ENCODE data around the gene SLC35G1. TPM values are rescaled to one million over a fixed set of nuclear protein-coding genes. Genes with fewer than 3 reads are reported as not detected.

Gene SLC35G1
- total RNA-seq, 4 donors from 2014 or later, result 2.5 to 7.5 (median 4.3) TPM

- H3K4me1 ChIP-seq, result no peaks in the 10 kb centered on the region
- H3K9me3 ChIP-seq, result peaks cover 0 to 4% (median 0%) of the 10 kb centered on the region in 4 donors
- H3K27ac ChIP-seq, result no peak overlapping the region
- no peaks in the 10 kb centered on the region for H3K36me3 ChIP-seq
- H3K4me3 ChIP-seq, result no peak overlapping the region
- DNase-seq (ENCODE audit: low spot score in 2 of 2), result no peak
- H3K27me3 ChIP-seq, result no peaks in the 10 kb centered on the region
- no peak for TF ChIP-seq CTCF (IDR thresholded peaks at IDR 0.05)
- TF ChIP-seq POLR2A (IDR thresholded peaks at IDR 0.05), result no peak
- no peak for TF ChIP-seq EP300 (IDR thresholded peaks at IDR 0.05)
These were observed 14.5 kb upstream of the SLC35G1 start for GRCh38 chr10:93879273-93879672.

DNA sequence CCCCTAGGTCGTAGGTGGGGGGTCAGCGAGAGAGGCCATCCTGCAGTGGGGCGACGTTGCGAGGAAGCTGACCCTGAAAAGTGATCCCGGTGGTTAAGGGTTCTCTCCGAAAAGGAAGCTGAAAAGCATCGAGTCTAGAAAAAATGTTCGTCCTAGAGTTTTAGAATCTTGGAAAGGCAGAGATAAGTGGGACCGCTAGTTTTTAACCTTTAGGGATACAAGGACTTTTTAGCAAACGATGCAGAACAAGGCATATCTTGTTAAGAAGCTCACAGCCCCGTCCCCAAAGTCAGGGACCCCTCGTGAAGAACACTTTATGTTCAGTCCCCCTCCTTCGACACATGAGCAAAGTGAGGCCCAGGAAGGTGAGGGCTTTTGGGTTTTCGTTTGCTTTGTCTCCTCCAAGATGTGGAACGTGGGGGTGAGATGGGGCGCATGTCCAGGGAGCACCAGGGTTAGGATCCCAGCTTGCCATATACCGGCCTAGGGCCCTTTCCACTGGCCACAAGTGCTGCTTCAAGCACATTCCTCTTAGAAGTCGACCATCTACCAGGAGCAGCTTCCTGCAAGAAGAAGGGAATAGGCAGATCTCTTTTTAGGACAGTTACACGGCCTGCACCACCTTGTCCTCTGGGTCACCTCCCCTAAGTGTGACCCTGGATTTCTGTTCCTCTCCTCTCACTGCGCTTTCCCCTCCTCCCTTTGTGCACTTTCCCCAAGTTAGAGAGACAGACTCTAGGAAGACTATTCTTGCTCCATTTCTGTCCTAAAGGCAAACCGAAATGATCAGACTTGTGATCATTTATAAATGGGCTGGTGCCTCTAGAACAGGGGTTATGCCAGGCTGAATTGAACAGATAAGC is 969 bp downstream of the SLC35G1 start:
- no peak for DNase-seq (ENCODE audit: low spot score in 2 of 2)
- peaks cover 0 to 17% (median 7%) of the 10 kb centered on the region in 4 donors for H3K4me1 ChIP-seq
- TF ChIP-seq CTCF (IDR thresholded peaks at IDR 0.05) (no peak), POLR2A (IDR thresholded peaks at IDR 0.05) (no peak), EP300 (IDR thresholded peaks at IDR 0.05) (no peak)
- H3K27me3 ChIP-seq, result no peaks in the 10 kb centered on the region
- no peaks in the 10 kb centered on the region for H3K36me3 ChIP-seq
- peak overlapping the region in 3 of 4 donors; percentile 53 to 78 (median 60) for H3K27ac ChIP-seq
- H3K9me3 ChIP-seq, result no peaks in the 10 kb centered on the region
- WGBS, 2 donors, result 23 to 29% methylated on average over 22 of the region's 22 CpGs
- H3K4me3 ChIP-seq, result peak overlapping the region; percentile 80 to 95 (median 90)

GRCh38 chr10:93897070-93897780 is 3.4 kb downstream of the SLC35G1 start:
- Histone ChIP-seq H3K4me3 (no peak overlapping the region), H3K27me3 (no peaks in the 10 kb centered on the region), H3K9me3 (no peaks in the 10 kb centered on the region), H3K4me1 (peaks cover 0 to 17% (median 7%) of the 10 kb centered on the region in 4 donors), H3K27ac (no peak overlapping the region), H3K36me3 (no peaks in the 10 kb centered on the region)
- TF ChIP-seq POLR2A (IDR thresholded peaks at IDR 0.05), result no peak
- TF ChIP-seq EP300 (IDR thresholded peaks at IDR 0.05), result no peak
- TF ChIP-seq CTCF (IDR thresholded peaks at IDR 0.05), result no peak
- WGBS, 2 donors, result 84 to 88% methylated on average over 4 of the region's 4 CpGs
- DNase-seq (ENCODE audit: low spot score in 2 of 2), result no peak

GRCh38 chr10:93899109-93899508 is 5.3 kb downstream of the SLC35G1 start:
- no peak for TF ChIP-seq POLR2A (IDR thresholded peaks at IDR 0.05)
- TF ChIP-seq EP300 (IDR thresholded peaks at IDR 0.05), result no peak
- TF ChIP-seq CTCF (IDR thresholded peaks at IDR 0.05), result no peak
- Histone ChIP-seq H3K36me3 (no peaks in the 10 kb centered on the region), H3K9me3 (no peaks in the 10 kb centered on the region), H3K4me1 (peaks cover 0 to 12% (median 7%) of the 10 kb centered on the region in 4 donors), H3K27ac (no peak overlapping the region), H3K27me3 (no peaks in the 10 kb centered on the region), H3K4me3 (no peak overlapping the region)
- 93 to 94% methylated on average over 2 of the region's 2 CpGs for WGBS, 2 donors
- DNase-seq (ENCODE audit: low spot score in 2 of 2), result no peak

DNA sequence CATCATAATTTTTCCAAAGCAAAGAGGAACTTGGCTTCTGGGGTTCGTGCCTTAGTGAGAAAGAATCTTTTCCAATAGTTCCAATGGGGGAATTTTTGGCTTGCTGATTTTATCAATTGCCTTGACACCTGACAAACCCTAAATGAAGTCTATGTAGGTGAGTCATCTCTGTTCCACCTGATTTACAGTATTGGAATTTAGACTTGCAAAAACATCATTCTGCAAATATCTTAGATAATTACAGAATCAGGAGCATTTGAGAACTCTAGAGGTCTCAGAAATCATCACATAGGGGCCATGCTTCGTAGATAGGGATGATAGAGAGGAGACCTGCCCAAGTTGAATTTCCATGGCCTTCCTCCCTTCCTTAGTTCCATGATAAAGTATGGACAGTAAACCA is 9.3 kb downstream of the SLC35G1 start:
- no peak for TF ChIP-seq CTCF (IDR thresholded peaks at IDR 0.05)
- no peak for TF ChIP-seq EP300 (IDR thresholded peaks at IDR 0.05)
- TF ChIP-seq POLR2A (IDR thresholded peaks at IDR 0.05), result no peak
- H3K4me1 ChIP-seq, result no peaks in the 10 kb centered on the region
- H3K4me3 ChIP-seq, result no peak overlapping the region
- H3K27ac ChIP-seq, result no peak overlapping the region
- H3K27me3 ChIP-seq, result no peaks in the 10 kb centered on the region
- peaks cover 0 to 18% (median 0%) of the 10 kb centered on the region in 3 donors for H3K36me3 ChIP-seq
- WGBS, 2 donors, result 78 to 86% methylated on average over 2 of the region's 2 CpGs
- no peaks in the 10 kb centered on the region for H3K9me3 ChIP-seq
- DNase-seq (ENCODE audit: low spot score in 2 of 2), result no peak
